Stimulated activated naive CD8-positive, alpha-beta T cell treated with anti-CD3 and anti-CD28 coated beads, Interleukin-15, Interleukin-2, amounts not matched to agents 100 U/mL and 50 U/mL, for 24 hours (primary cell): ENCODE data around the gene NAP1L5.

Source experiments
- ATAC-seq: fragments of 150-1000 bp; cut with Tn5 transposase; one replicate; pipeline ENCODE4 v1.10.0; 2021
- DNase-seq: peaks from one replicate; pipeline ENCODE4 v3.0.0; 2021

Gene NAP1L5

GRCh38 chr4:88722276-88722780 is 24.7 kb upstream of the NAP1L5 start:
- DNase-seq (no peak), ATAC-seq (no peak)

GRCh38 chr4:88720451-88721428 is 23.1 kb upstream of the NAP1L5 start:
- ATAC-seq (peak; percentile 23), DNase-seq (no peak)

- DNase-seq (no peak), ATAC-seq (no peak)
These were observed 21.8 kb upstream of the NAP1L5 start for GRCh38 chr4:88719381-88719780.

- ATAC-seq, result no peak
These were observed 20.5 kb upstream of the NAP1L5 start for GRCh38 chr4:88718098-88718497.

GRCh38 chr4:88713782-88714181 is 16.2 kb upstream of the NAP1L5 start:
- no peak for ATAC-seq
- no peak for DNase-seq

More at GRCh38 chr4:88718098-88718497, 20.5 kb upstream of the NAP1L5 start:
- DNase-seq, result no peak

- ATAC-seq (no peak), DNase-seq (no peak)
These were observed 12.4 kb upstream of the NAP1L5 start for GRCh38 chr4:88709989-88710388.

GRCh38 chr4:88706574-88706973 is 8.9 kb upstream of the NAP1L5 start:
- DNase-seq, result no peak
- no peak for ATAC-seq

GRCh38 chr4:88705805-88706492 is 8.3 kb upstream of the NAP1L5 start:
- DNase-seq, result no peak
- no peak for ATAC-seq

- DNase-seq, result no peak
- ATAC-seq, result no peak
These were observed 7.6 kb upstream of the NAP1L5 start for GRCh38 chr4:88705223-88705622.

GRCh38 chr4:88702782-88703181 is 5.2 kb upstream of the NAP1L5 start:
- no peak for DNase-seq
- ATAC-seq, result no peak

- DNase-seq (no peak), ATAC-seq (no peak)
These were observed 890 bp upstream of the NAP1L5 start for GRCh38 chr4:88698519-88698918.

GRCh38 chr4:88697141-88697540 is 488 bp downstream of the NAP1L5 start:
- peak; percentile 31 for ATAC-seq

GRCh38 chr4:88696630-88697029 is 999 bp downstream of the NAP1L5 start:
- ATAC-seq, result no peak
- no peak for DNase-seq

More at GRCh38 chr4:88697141-88697540, 488 bp downstream of the NAP1L5 start:
- peak; percentile 17 for DNase-seq

- ATAC-seq, result no peak
These were observed 3.8 kb downstream of the NAP1L5 start for GRCh38 chr4:88693792-88694191.

GRCh38 chr4:88690355-88690754 is 7.3 kb downstream of the NAP1L5 start:
- DNase-seq (no peak), ATAC-seq (no peak)

More at GRCh38 chr4:88693792-88694191, 3.8 kb downstream of the NAP1L5 start:
- no peak for DNase-seq

- no peak for ATAC-seq
These were observed 16.4 kb downstream of the NAP1L5 start for GRCh38 chr4:88681209-88681608.

GRCh38 chr4:88675543-88675942 is 22.1 kb downstream of the NAP1L5 start:
- ATAC-seq (no peak), DNase-seq (no peak)

More at GRCh38 chr4:88681209-88681608, 16.4 kb downstream of the NAP1L5 start:
- no peak for DNase-seq

GRCh38 chr4:88674979-88675378 is 22.6 kb downstream of the NAP1L5 start:
- no peak for ATAC-seq
- no peak for DNase-seq

- ATAC-seq (no peak), DNase-seq (no peak)
These were observed 23.1 kb downstream of the NAP1L5 start for GRCh38 chr4:88674565-88674964.

GRCh38 chr4:88673886-88674285 is 23.7 kb downstream of the NAP1L5 start:
- DNase-seq (no peak), ATAC-seq (no peak)

- DNase-seq (peak; percentile 14), ATAC-seq (peak; percentile 52)
These were observed 24.6 kb downstream of the NAP1L5 start for GRCh38 chr4:88672987-88673386.

GRCh38 chr4:88661739-88662138 is 35.9 kb downstream of the NAP1L5 start:
- ATAC-seq (no peak), DNase-seq (no peak)
